Activated CD4-positive, CD25-positive, alpha-beta regulatory T cell treated with anti-CD3 and anti-CD28 coated beads, Interleukin-2, amount 50 U/mL, for 72 hours (primary cell): ENCODE results near the gene SECISBP2L.
"Not testable (repeated sequence)": the region's sequence is repeated elsewhere in the genome, so short reads cannot be mapped to it uniquely, and the experiment has no call there.

ENCODE experiments used
- DNase-seq: peaks from one replicate; pipeline ENCODE4 v3.0.0; 2021

SECISBP2L gene

DNA sequence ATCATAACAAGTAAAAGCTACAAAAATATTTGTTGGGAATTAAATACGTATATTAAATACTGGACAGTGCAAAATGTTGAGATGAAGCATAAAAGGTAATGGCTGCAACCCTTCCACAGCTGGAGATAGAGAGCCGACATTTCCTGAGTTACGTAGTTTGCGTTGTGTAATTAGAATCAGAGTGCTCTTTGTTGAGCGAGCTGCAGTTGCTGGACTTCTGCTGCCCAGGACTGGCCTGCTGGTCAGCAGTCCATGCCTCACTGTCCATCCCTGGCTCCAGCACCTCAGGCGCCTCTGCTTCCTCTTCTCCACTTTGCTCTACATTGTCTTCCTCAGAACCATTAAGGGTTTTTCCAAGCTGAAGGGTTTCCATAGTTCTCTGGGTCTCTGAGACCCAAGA lies 54.1 kb downstream of the SECISBP2L start:
- no peak for DNase-seq

DNA sequence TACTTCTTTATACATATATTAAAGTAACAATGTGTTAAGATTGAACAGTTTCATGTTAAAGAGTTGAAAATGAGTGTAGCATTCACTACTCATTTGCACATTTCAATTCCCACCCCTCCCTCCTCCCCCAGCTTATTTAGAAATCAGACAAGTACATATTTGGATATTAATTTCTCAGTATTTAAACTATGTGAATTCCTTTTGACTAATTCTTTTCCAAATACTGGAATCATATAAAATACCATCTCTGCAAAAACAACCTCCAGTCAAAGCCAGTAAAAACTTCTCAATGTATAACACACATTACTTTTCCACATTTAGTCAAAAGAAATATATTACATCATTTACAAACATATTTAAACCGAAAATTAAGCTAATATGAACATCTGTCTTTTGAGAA lies 57.1 kb downstream of the SECISBP2L start:
- DNase-seq: no peak

DNA sequence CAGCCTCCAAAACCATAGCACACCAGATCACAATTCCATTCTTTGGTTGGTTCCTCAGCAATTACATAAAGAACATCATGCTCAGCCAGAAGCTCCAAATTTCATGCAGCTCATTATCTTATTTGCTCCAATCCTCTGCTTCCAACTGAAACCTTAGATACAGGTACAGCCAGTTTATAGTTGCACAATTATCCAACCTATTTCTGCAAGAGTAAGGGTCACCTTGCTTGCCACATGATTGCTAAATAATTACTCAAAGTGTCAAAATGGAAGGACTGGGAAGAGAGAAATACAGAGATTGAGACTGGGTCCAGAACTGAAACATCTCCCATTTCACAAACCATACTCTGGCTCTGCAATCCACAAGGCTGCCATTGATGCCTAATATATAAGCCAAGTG lies 59.1 kb downstream of the SECISBP2L start:
- no peak for DNase-seq

DNA sequence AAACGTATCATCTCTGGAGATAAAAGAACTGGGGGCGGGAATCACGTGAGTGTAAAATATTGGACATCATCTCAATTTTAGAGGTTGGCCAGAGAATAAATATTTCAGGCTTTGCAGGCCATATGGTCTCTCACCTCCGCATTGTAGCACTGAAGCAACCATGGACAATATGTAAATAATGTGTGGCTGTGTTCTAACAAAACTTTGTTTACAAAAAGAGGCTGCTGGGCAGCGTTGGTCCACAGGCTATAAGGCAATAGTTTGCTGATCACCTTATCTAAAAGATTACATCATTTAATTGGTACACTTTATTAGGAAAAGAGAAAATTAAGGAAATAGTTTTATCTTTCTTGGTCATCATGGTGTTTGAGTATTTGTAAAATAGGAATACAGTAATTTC lies 60.0 kb downstream of the SECISBP2L start:
- no peak for DNase-seq

DNA sequence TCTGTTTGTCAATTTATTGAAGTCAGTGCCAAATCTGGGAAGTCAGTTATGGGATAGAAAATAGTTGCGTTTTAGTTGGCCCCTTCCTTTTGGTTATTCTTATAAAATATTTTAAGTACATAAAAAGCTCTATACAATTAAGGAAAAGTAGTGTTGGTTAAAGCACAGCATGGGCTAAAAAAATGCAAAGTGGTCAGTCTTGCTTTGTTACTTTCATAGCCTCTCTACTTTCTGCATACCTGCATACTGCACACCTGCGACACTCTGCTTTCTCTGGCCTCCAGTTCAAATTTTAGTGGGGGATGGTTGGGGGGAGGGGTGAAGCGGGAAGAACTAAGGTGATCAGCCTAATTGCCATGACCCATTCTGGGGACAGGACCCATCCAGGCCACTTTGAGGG lies 60.7 kb downstream of the SECISBP2L start:
- DNase-seq: no peak

DNA sequence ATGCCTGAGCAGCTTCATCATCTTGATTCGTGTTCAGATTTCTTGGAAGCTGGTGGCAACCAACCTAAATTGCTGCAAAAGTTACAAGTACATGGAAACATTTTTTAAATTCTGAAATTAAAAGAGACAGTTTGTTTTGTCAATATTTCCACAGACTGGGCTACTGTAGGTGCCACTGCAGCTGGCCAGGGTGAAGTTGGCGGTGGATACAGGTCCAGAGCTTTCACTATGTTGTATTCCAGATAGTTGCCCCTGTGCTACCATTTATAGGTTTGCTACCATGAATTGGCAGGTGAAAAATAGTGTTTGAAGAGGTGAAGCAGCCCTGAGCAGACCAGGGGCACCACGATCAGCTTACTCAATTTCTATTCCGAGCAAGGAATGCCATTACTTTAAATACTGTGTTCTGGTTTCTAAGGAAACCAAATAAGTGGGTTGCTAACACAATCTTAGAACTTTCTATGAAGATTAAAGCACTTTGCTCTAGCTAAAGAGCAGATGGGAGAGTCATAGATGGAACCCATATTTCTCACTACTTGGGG lies 61.4 kb downstream of the SECISBP2L start:
- DNase-seq: no peak

DNA sequence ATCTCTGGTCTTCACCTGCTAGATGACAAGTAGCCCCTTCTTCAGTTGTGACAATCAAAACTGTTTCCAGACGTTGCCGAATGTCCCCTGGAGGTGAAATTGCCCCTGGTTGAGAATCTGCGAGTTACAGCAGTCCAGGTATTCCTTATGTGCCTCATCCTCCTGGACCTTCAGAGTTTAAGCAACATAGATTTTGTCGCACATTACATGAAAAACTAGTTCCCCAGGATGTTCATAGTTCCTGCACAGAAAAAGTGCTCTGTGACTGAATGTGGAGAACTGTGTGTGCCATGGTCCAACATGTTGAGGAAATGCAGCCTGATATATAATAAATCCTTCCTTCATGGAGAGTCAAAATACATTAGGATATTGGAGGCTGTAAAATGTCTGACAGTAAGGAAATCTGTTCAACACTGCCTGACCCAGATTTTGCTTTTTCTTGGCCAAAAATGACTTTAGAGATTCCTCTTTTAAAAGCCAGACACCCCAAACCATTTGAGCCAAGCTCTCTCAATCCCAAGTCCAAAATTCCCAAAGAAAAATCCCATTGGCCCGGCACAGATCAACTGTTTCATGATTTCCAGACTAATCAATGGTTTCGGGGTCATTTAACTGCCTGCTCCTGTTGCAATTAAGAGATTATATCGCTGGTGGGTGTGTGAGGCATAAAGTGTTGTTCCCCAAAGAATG lies 62.1 kb downstream of the SECISBP2L start:
- no peak for DNase-seq

DNA sequence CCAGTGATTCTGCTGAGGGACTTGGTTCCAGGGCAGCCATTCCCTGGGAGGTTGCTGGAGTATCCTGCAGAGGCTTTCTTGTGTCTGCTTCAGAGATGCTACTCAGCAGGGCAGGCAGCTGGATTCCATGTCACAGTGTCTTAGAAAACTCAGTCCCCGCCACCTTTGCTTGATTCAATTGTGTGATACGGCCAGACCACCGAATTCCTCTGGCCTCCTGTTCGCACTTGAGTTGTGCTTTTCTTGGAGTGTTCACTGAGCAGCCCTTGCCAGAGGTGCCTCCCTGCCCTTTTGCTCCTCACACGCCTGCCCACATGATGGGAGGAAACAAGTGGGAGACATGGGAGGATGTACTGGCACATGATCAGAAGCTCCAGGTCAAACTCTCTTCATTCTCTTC lies 62.9 kb downstream of the SECISBP2L start:
- no peak for DNase-seq

DNA sequence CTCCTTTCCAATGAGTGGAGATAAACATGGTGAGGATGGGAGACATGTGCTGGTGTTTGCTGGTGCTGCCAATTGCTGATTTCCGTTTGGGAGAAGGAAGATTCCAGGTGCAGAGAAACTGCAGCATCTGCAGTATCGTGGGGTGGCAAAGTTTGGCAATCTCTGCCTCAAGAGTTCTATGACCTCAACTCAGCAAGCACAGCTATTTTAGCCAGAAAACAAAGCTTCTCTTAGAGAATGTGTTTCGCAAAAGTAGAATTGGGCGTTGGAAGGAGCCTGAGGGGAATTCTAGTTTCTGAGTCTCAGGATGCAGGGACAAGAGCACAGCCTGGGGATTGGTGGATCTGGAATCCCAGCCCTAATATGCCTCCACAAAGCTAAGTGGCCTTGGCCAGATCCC lies 64.3 kb downstream of the SECISBP2L start:
- DNase-seq: no peak

DNA sequence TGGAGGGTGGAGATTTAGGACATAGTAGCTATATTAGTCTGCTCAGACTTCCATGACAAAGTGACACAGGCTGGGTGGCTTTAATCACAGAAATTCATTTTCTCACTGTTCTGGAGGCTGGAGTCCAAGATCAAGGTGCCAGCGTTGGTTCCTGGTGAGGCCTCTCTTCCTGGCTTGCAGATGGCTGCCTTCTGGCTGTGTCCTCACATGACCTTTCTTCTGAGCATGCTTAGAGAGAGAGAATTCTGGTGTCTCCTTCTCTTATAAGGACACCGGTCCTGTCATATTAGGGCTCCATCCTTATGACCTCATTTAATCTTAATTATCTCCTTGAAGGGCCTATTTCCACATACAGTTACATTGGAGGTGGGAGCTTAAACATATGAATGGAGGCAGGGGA lies 67.6 kb downstream of the SECISBP2L start:
- DNase-seq: no peak

DNA sequence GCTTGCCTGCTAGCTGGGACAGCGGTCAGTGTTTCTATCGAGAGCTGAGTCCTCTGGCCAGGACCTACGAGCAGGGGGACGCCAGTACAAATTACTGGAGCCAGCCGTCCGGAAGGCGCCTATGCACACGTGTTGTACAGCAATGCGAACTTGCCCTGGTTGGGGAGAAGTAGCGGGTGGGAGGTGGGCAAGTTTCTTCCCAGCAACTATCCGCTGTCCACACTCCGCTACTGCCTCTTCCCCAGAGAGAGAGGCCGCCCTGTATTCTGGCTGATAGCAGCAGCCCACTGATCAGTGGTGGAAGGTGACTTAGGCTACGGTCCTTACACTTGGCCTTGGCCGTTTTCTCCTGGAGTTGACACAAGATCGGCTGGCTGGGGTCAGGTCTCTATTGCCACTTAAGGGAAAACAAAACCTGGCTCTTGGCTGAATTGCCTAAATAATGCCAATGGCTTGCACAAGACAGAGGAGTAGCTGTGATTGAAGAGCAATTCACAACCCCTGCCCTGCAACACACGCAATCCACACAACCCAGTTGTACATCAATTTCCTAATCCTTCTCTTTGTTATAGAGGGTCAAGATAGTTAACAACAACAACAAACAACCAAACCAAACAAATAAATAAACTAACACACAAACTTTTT lies 69.7 kb downstream of the SECISBP2L start:
- DNase-seq: no peak

DNA sequence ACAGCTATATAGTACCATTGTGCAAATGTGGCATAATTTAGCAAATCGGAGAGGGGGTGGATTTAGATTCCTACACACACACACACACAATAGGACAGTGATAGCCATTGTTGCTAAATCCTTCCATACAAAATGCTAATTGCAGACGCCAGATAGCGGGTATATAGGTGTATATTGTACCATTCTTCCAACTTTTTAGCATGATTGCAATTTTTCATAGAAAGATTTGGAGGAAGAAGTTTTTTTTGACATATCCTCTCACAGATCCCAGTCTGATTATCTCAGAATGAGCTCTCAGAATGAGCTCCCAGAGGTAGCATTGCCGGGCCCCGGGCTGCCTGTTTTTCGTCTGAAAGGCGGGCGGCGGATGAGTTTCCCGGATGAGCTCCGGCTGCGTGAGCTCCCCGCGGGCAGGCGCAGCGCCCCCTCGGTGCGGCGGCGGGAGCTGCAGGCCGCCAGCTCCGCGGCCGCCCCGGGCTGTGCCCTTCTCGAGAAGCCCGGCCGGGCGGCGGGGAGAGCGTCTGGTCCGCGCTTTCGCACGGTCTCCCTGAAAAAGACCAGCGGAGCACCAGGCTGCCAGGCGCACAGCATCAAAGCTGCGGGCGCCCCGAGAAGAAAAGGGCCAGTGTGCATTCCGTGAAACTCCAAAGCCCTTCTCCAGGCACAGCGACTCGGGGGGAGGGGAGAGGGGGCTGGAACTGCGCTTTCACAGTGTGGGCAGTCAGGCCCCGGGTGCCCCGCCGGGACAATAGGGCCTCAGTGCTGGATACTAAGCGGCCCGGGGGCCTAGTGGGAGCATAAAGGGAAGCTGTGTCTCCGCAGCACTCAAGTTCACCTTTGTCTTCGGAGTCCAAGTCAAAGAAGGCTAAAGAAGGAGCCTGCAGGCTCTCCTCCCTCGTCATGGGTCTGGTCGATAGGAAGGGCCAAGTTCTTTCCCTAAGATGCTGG lies 70.5 kb downstream of the SECISBP2L start:
- DNase-seq: peak; percentile 83

DNA sequence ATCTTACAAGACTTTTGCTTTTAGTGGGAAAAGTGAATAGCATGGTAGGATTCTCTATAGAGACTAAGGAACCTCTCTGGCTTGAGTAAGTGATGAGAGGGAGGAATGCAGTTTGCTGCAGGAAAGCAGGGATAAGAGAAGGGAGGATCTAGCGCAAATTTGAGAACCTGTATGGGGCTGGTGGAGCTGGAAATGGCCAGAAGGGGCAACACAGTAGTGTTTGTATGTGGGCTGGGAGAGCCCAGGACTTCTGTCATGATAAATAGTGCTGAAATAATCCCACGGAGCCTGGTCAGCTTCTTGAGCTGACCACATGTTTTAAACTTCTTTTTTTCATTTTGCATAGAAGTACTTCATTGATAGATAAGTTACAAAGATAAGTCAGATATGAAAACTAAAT lies 71.4 kb downstream of the SECISBP2L start:
- no peak for DNase-seq

DNA sequence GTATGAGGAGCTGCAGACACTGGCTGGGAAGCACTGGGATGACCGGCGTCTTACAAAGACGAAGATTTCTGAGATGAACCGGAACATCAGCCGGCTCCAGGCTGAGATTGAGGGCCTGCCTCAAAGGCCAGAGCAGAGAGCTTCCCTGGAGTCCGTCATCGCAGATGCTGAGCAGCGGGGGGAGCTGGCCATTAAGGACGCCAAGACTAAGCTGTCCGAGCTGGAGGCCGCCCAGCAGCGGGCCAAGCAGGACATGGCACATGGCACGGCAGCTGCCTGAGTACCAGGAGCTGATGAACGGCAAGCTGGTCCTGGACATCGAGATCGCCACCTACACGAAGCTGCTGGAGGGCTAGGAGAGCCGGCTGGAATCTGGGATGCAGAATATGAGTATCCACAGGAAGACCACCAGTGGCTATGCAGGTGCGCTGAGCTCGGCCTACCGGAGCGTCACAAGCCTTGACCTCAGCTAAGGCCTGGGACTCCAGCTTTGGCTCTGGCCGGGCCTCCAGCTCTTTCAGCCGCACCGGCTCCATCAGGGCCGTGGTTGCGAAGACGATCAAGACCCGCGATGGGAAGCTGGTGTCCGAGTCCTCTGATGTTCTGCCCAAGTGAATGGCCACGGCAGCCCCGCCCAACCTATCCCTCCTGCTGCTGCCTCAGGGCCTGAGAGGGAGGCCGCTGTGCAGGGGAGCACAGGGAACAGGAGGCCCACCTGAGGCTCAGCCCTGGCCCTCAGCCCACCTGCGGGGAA lies 73.3 kb downstream of the SECISBP2L start:
- DNase-seq: no peak

DNA sequence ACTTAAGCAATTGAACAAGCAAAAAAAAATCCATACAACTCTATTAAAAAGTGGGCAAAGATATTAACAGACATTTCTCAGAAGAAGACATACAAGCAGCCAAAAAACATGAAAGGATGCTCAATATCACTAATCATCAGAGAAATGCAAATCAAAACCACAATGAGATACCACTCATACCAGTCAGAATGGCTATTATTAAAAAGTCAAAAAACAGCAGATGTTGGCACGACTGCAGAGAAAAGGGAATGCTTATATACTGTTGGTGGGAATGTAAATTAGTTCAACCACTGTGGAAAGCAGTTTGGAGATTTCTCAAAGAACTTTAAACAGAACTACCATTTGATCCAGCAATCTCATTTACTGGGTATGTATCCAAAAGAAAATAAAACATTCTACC lies 75.3 kb downstream of the SECISBP2L start:
- not testable (repeated sequence) for DNase-seq

DNA sequence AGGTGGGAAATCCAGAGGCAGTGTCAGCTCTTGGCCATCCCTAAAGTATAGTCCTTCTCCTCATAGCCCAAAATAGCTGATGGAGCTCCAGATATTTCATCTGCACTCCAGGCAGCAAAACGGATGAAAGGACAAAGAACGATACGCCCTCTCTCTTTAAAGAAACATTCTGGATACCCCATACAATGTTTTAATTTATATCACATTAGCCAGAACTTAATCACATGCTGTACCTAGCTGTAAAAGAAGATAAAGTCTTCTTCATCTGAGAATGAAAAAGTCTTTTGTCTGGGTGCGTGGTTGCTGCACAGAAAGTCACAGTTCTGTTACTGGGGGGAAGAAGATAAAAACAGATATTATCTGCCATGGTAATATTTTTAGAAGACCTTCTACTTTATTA lies 78.2 kb downstream of the SECISBP2L start:
- DNase-seq: no peak

DNA sequence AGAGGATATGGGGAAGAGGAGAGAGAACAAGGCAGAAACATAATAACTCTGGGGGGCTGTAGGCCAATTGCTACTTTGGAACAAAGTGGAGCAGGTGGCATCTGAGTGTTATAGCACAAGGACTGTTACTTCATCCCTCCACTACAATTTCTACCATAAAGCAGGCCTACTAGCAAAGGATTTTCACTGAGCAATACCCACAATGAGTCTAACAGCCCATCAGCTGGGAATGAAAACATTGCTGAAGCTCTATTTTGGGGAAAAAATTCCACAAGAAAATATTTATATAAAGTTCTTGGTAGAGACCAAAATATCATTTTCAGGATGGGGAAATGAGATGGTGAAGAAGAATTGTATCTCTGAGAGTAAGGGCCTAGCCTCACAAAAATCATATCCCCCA lies 78.9 kb downstream of the SECISBP2L start:
- no peak for DNase-seq

DNA sequence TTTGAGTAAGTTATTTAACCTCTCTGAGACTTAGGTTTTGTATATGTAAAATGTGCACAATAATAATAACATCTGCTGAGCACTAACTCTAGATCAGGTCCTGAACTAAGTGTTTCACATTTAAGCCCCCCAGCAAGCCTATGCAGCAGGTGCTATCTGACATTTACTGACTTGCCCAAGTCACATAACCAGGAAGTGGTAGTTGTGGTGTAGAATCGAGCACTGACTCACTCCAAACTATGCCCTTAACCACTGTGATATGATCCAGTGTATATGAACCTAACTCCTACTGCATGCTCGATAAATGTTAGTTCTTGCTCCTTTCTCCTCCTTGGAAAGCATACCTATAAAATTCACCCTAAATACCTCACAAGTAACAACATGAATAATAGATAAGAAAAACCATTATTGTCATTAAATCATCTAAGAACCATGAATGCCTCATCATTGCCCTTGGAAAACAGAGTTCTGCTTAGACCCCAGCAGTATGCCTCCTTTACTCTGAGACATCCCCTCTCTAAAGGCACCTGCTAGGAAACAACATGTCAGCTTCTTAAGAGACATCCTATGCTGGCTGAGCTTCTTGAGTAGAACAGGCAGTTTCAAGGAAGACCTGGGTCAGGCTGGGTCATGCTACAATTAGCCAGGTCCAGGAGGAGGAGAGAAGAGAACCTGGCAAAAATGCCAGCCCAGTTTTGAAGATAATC lies 79.5 kb downstream of the SECISBP2L start:
- no peak for DNase-seq

DNA sequence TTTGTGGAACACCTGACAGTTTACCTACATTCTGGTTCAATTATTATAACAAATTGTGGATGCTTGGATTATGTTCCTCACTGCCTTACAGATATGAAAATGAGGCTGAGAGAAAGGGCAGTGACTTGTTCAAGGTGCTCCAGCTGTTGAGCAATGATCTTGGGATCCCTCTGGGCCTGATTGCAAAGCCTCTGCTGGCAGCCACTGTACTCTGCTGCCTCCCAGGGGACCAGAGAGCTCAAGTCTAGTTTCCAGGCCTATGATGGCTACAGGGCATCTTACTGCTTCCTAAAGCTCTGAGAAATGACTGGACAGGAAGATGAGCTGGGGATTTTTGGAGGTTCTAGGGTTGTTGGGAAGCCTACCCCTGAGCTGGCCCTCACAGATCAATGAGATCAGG lies 80.3 kb downstream of the SECISBP2L start:
- DNase-seq: no peak

DNA sequence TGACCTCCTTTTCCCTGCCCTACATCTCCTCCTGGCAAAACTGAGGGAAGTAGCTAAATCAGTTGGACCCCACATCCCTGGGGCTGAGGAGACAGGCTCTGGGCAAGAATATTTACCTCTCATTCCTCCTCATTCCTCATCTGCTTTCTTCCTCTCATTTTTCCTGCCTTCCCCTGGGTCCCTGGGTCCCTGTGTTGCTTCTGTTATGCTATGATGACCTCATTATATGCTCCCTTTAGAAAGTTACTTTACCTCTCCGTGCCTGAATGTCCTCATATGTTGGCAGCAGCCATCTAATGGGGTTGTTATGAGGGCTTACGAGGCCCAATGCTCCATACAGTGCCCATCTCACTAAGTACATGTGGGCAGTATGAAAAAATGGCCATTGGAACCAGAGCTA lies 81.3 kb downstream of the SECISBP2L start:
- no peak for DNase-seq

DNA sequence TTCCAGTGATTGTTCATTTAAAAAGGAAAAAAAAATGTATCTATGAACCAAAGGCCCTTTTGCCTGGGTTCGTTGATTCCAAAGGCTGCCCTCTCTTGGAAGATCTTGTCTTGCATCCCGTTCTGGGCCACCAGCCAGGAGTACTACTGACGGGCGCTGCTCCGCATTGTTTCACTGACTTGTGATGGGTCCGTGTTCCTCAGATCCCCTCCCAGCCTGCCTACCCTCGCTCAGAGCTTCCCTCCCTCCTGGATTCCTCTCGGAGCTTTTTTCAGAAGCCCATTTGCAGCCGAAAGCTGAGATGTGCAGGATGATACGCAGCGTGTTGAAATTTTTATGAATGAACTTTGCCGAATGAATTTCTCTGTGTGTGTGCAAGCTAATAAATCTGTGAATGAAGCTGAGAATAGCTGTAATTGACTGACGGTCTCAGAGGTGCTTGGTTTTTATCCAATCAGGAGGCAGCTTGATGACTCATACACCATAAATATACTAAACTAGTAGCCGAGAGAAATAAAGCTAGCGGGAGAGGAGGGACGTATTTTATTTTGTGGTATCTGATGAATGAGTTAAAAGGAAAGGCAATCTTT lies 82.6 kb downstream of the SECISBP2L start, which contains the start of gene SHC4:
SHC4 (minus strand) TSS at position 396 of the 590 bp plus-strand sequence. CDS start 904 bp downstream, outside the sequence.
- DNase-seq: no peak
